ENCODE data around the gene IL17RA.

IL17RA gene

GRCh38 chr22:17107547-17107810 lies 22.7 kb downstream of the IL17RA start:
- no peak for DNase-seq

- DNase-seq: no peak
These were observed 23.7 kb downstream of the IL17RA start for GRCh38 chr22:17108256-17109112.

- no peak for DNase-seq
These were observed 24.5 kb downstream of the IL17RA start for GRCh38 chr22:17109113-17109865.

GRCh38 chr22:17109976-17110375 lies 25.2 kb downstream of the IL17RA start:
- no peak for DNase-seq

- no peak for DNase-seq
These were observed 26.2 kb downstream of the IL17RA start for GRCh38 chr22:17110791-17111550.

- DNase-seq: no peak
These were observed 27.8 kb downstream of the IL17RA start for GRCh38 chr22:17112491-17113042.

GRCh38 chr22:17113600-17113999 lies 28.8 kb downstream of the IL17RA start:
- DNase-seq: no peak

GRCh38 chr22:17114173-17114897 lies 29.5 kb downstream of the IL17RA start:
- no peak for DNase-seq

- DNase-seq: no peak
These were observed 30.1 kb downstream of the IL17RA start for GRCh38 chr22:17114898-17115235.

GRCh38 chr22:17115236-17115635 lies 30.4 kb downstream of the IL17RA start:
- DNase-seq: peak; percentile 37 to 57

GRCh38 chr22:17115945-17116565 lies 31.3 kb downstream of the IL17RA start:
- DNase-seq: no peak

- DNase-seq: no peak
These were observed 32.0 kb downstream of the IL17RA start for GRCh38 chr22:17116572-17117330.

- no peak for DNase-seq
These were observed 32.6 kb downstream of the IL17RA start for GRCh38 chr22:17117400-17117799.

- DNase-seq: peak; percentile 56 to 66
These were observed 33.1 kb downstream of the IL17RA start for GRCh38 chr22:17117890-17118289.

- DNase-seq: no peak
These were observed 33.5 kb downstream of the IL17RA start for GRCh38 chr22:17118342-17118741.

GRCh38 chr22:17119481-17120202 lies 34.8 kb downstream of the IL17RA start:
- peak; percentile 57 to 71 for DNase-seq

GRCh38 chr22:17120281-17120680 lies 35.5 kb downstream of the IL17RA start:
- DNase-seq: no peak

GRCh38 chr22:17120711-17121232 lies 36.0 kb downstream of the IL17RA start:
- no peak for DNase-seq

GRCh38 chr22:17121233-17122195 lies 36.7 kb downstream of the IL17RA start, which contains the start of gene TMEM121B:
Gene TMEM121B (minus strand): TSS chr22:17121360. CDS start chr22:17121127, 233 bp downstream.
- peak; percentile 76 for DNase-seq
